K562 (cell line): ENCODE measurements around the gene SCUBE2. TPM values are rescaled to one million over a fixed set of nuclear protein-coding genes. Genes with fewer than 3 reads are reported as not detected.

Source experiments
- ARID3A ChIP-seq: IDR thresholded peaks from 2 replicates; pipeline ENCODE4 v1.6.1; 2012; ENCODE audit warnings: low read depth, low read length, improper control_type of control experiment, borderline replicate concordance
- CBFA2T3 ChIP-seq: fragments of 450-650 bp; IDR thresholded peaks from 2 replicates; pipeline ENCODE4 v1.6.1; 2017
- EP300 ChIP-seq: IDR thresholded peaks from 2 replicates; pipeline ENCODE4 v1.6.1; 2012; ENCODE audit warnings: low read length, improper control_type of control experiment
- HES1 ChIP-seq: fragments of 450-650 bp; IDR thresholded peaks from 2 replicates; pipeline ENCODE4 v1.6.1; 2016; ENCODE audit warnings: low read depth, mild to moderate bottlenecking, moderate library complexity
- HSF4 ChIP-seq: fragments of 250-450 bp; sonication (Bioruptor Pico); IDR thresholded peaks from 2 replicates; pipeline ENCODE4 v2.1.2; 2022; ENCODE audit warnings: mild to moderate bottlenecking, moderate library complexity, borderline replicate concordance
- MYC ChIP-seq, 2 experiments: fragments of 250-450 bp in 1 of 2; sonication (Bioruptor Pico) in 1 of 2; IDR thresholded peaks; 2 replicates each; pipeline versions ENCODE4 v1.5.1 to v1.6.1; 2012 to 2021; ENCODE audit warnings: low read depth in 2 of 2, borderline replicate concordance in 1 of 2, improper control_type of control experiment in 1 of 2, low read length in 1 of 2, mild to moderate bottlenecking in 1 of 2, moderate library complexity in 1 of 2
- PHB2 ChIP-seq: fragments of 450-650 bp; IDR thresholded peaks from 2 replicates; pipeline ENCODE4 v1.6.1; 2017; ENCODE audit warnings: low read depth
- POLR3A ChIP-seq: IDR thresholded peaks from 2 replicates; pipeline ENCODE4 v1.6.1; 2011; ENCODE audit warnings: borderline replicate concordance, mild to moderate bottlenecking, moderate library complexity; ENCODE audit not compliant: insufficient read length, insufficient read depth; ENCODE audit errors: extremely low read depth
- RBM14 ChIP-seq: fragments of 200-400 bp; formaldehyde crosslinking; IDR thresholded peaks from 2 replicates; pipeline ENCODE4 v1.6.1; 2018; ENCODE audit warnings: low read depth, mild to moderate bottlenecking, low read length, moderate library complexity, borderline replicate concordance; ENCODE audit not compliant: insufficient read depth
- TCF3 ChIP-seq: sonication (generic); formaldehyde crosslinking; IDR thresholded peaks from 2 replicates; pipeline ENCODE4 v1.4.0; 2020; ENCODE audit warnings: mild to moderate bottlenecking, missing genetic modification reagents
- TSHZ1 ChIP-seq: fragments of 250-450 bp; sonication (Bioruptor Pico); IDR thresholded peaks from 2 replicates; pipeline ENCODE4 v1.4.0; 2020; ENCODE audit warnings: mild to moderate bottlenecking, moderate library complexity
- XRCC3 ChIP-seq: fragments of 450-650 bp; IDR thresholded peaks from 2 replicates; pipeline ENCODE4 v1.6.1; 2017; ENCODE audit warnings: mild to moderate bottlenecking, moderate library complexity
- polyA plus RNA-seq, 8 experiments: library from polyadenylated mRNA; depleted of rRNA in 4 of 8; stranded (reverse) in 5 of 8; unstranded in 3 of 8; fragments of >200 nt; fragmentation: Nextera tagmentation in 2 of 8; fragmentation: Illumina TruSeq in 1 of 8; extraction: Ambion mirVana in 2 of 8; extraction: Trizol in 1 of 8; gene quantifications; 2 replicates each; pipeline versions ENCODE4 v1.2.1 to v1.2.3, GENCODE V29; 2011 to 2014; ENCODE audit warnings: inconsistent platforms in 1 of 8, missing spikeins in 1 of 8
- total RNA-seq, 7 experiments: library from RNA; depleted of rRNA in 6 of 7; stranded (reverse); fragments of >200 nt in 6 of 7; fragmentation: Illumina TruSeq in 2 of 7; extraction: Trizol in 2 of 7; gene quantifications; 2 replicates each; pipeline versions ENCODE4 v1.2.1 to v1.2.3, GENCODE V29; 2011 to 2021; ENCODE audit warnings: low replicate concordance in 1 of 7

Gene SCUBE2
- total and polyA plus RNA-seq, 9 of the 15 experiments (the other 6 are each of a cell fraction or from before 2014, with no cell fraction given) = 0.06 to 0.40 (median 0.07) TPM; not detected in 6

- TF ChIP-seq POLR3A = no peak
- TF ChIP-seq TSHZ1 (CRISPR knock-in tag) = no peak
- TF ChIP-seq HES1 = no peak
- no peak for TF ChIP-seq RBM14
- no peak for TF ChIP-seq MYC (IDR thresholded peaks at IDR 0.05; ENCODE audit: low read depth, low read length)
- TF ChIP-seq MYC (CRISPR knock-in tag; IDR thresholded peaks at IDR 0.05; ENCODE audit: borderline replicate concordance, low read depth) = no peak
- peak; percentile 19; the same call in 1 of the 2 replicates for TF ChIP-seq PHB2
- TF ChIP-seq ARID3A = 0 out of 2 replicates have a peak, but pooled peaks have one; percentile 33
- no peak for TF ChIP-seq EP300
- peak; percentile 81 for TF ChIP-seq TCF3
- no peak for TF ChIP-seq XRCC3
- TF ChIP-seq HSF4 (CRISPR knock-in tag) = no peak
- peak; percentile 88 for TF ChIP-seq CBFA2T3
These were observed 8.2 kb upstream of the SCUBE2 start (continued) for GRCh38 chr11:9099617-9100016.
